ENCODE measurements around the gene RAB6A.

DNA sequence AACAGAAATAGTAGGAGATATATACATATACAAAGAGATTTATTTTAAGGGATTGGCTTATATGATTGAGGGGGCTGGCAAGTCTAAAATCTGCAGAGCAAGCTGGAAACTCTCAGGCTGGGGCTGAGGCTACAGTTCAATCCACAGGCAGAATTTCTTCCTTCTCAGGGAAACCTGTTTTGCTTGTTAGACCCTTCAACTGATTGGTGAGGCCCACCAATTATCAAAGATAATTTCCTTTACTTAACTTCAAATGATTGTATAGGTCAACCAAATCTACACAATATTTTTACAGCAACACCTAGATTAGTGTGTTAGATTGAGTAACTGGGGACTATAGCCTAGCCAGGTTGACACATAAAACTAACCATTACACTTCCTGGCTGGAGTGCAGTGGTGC is 119.2 kb downstream of the RAB6A start:
- TF ChIP-seq, protein P1, sequence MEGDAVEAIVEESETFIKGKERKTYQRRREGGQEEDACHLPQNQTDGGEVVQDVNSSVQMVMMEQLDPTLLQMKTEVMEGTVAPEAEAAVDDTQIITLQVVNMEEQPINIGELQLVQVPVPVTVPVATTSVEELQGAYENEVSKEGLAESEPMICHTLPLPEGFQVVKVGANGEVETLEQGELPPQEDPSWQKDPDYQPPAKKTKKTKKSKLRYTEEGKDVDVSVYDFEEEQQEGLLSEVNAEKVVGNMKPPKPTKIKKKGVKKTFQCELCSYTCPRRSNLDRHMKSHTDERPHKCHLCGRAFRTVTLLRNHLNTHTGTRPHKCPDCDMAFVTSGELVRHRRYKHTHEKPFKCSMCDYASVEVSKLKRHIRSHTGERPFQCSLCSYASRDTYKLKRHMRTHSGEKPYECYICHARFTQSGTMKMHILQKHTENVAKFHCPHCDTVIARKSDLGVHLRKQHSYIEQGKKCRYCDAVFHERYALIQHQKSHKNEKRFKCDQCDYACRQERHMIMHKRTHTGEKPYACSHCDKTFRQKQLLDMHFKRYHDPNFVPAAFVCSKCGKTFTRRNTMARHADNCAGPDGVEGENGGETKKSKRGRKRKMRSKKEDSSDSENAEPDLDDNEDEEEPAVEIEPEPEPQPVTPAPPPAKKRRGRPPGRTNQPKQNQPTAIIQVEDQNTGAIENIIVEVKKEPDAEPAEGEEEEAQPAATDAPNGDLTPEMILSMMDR (IDR thresholded peaks at IDR 0.05) = no peak
- TF ChIP-seq POLR2AphosphoS5 (IDR thresholded peaks at IDR 0.05) = no peak
